K562 (cell line): Measurements from ENCODE around the gene DSC1. TPM values are rescaled to one million over a fixed set of nuclear protein-coding genes. Genes with fewer than 3 reads are reported as not detected.

Source experiments
- ATAC-seq: fragments of 200-7000 bp; cut with Tn5 transposase; 3 replicates; pipeline ENCODE4 v1.9.1; 2020; ENCODE audit warnings: moderate library complexity
- BruUV-seq: library from RNA; stranded (reverse); fragments of 400-500 nt; replicated peaks from 2 replicates; lab custom pipeline; 2021; lab: Mats Ljungman, UMichigan
- CTCF ChIA-PET: fragments of 300-600 bp; formaldehyde crosslinking; extraction: SDS; loops from one replicate; lab custom pipeline; 2021; ENCODE audit warnings: low intra/inter-chr PET ratio; lab: Yijun Ruan, JAX
- POLR2A ChIA-PET: fragments of 300-600, 350-650 bp; sonication (Branson Sonifier 250); formaldehyde crosslinking; extraction: SDS; loops from one replicate; lab custom pipeline; 2021; ENCODE audit warnings: antibody characterized with exemption, inconsistent platforms; lab: Yijun Ruan, JAX
- DNase-seq, 4 experiments: peaks; one replicate each; pipeline versions ENCODE4 v3.0.0 to v3.0.0-alpha.2; 2011 to 2018; ENCODE audit warnings: low spot score in 3 of 4, mixed read lengths in 3 of 4; ENCODE audit errors: extremely low read depth in 1 of 4
- FAIRE-seq: peaks from 2 replicates; lab custom pipeline; 2011; peaks lifted over from hg19 to GRCh38; lab: Jason Lieb, UNC
- H2AFZ ChIP-seq: 2 replicates; pipeline ENCODE4 v1.6.0; 2011; ENCODE audit warnings: low read depth, low read length, control low read depth, inconsistent platforms
- H3K27ac ChIP-seq: fragments of 200-600 bp; 3 replicates; pipeline ENCODE4 v1.8.0; 2011; ENCODE audit warnings: low read depth, mild to moderate bottlenecking, control low read depth, inconsistent platforms, low read length, moderate library complexity, mixed read lengths; ENCODE audit errors: extremely low read depth
- H3K27me3 ChIP-seq, 2 experiments: fragments of 300-600 bp in 1 of 2; 2 replicates in 1 of 2; 3 replicates in 1 of 2; pipeline versions ENCODE4 v1.6.0 to v1.8.0; 2011; ENCODE audit warnings: inconsistent platforms in 2 of 2, low read length in 2 of 2, mild to moderate bottlenecking in 1 of 2, mixed read lengths in 1 of 2, moderate library complexity in 1 of 2; ENCODE audit not compliant: control insufficient read depth in 2 of 2, insufficient read depth in 2 of 2
- H3K36me3 ChIP-seq: fragments of 300-600 bp; 3 replicates; pipeline ENCODE4 v1.8.0; 2011; ENCODE audit warnings: mild to moderate bottlenecking, low read length, inconsistent platforms; ENCODE audit not compliant: control insufficient read depth, insufficient read depth
- H3K4me1 ChIP-seq, 2 experiments: fragments of 200-600 bp in 1 of 2; replicated peaks in 1 of 2; 2 replicates in 1 of 2; 3 replicates in 1 of 2; pipeline versions ENCODE4 v1.5.1 to v1.8.0; 2011; ENCODE audit warnings: inconsistent platforms in 2 of 2, low read length in 2 of 2, mild to moderate bottlenecking in 1 of 2, mixed read lengths in 1 of 2, moderate library complexity in 1 of 2; ENCODE audit not compliant: control insufficient read depth in 2 of 2, insufficient read depth in 2 of 2
- H3K4me2 ChIP-seq: 2 replicates; pipeline ENCODE4 v1.6.1; 2011; ENCODE audit warnings: low read length, control low read depth, inconsistent platforms, mixed read lengths; ENCODE audit not compliant: insufficient read depth
- H3K4me3 ChIP-seq: fragments of 200-600 bp; sonication (generic), shearing (Covaris generic); 2 replicates; pipeline ENCODE4 v1.5.1; 2016; ENCODE audit warnings: control low read depth, inconsistent platforms
- H3K79me2 ChIP-seq: fragments of 200-600 bp; 3 replicates; pipeline ENCODE4 v1.8.0; 2011; ENCODE audit warnings: low read length, inconsistent platforms; ENCODE audit not compliant: control insufficient read depth, insufficient read depth
- H3K9ac ChIP-seq, 2 experiments: 2 replicates each; pipeline versions ENCODE4 v1.6.0 to v1.6.1; 2011; ENCODE audit warnings: low read depth in 2 of 2, low read length in 2 of 2, control low read depth in 1 of 2, inconsistent platforms in 1 of 2, mild to moderate bottlenecking in 1 of 2, mixed read lengths in 1 of 2; ENCODE audit not compliant: insufficient read depth in 1 of 2
- H3K9me1 ChIP-seq: one replicate; pipeline ENCODE4 v1.6.0; 2011; ENCODE audit warnings: inconsistent platforms, mild to moderate bottlenecking, low read length, moderate library complexity; ENCODE audit not compliant: control insufficient read depth, insufficient read depth
- H3K9me3 ChIP-seq: replicated peaks from 2 replicates; pipeline ENCODE4 v1.5.1; 2011; ENCODE audit warnings: low read depth, low read length, inconsistent platforms; ENCODE audit not compliant: control insufficient read depth, insufficient read depth
- H4K20me1 ChIP-seq: replicated peaks from 2 replicates; pipeline ENCODE4 v1.6.1; 2011; ENCODE audit warnings: low read length, inconsistent platforms, mixed read lengths; ENCODE audit not compliant: control insufficient read depth, insufficient read depth
- BRF1 ChIP-seq: IDR thresholded peaks from 3 replicates; pipeline ENCODE4 v1.6.1; 2011; ENCODE audit warnings: borderline replicate concordance, mild to moderate bottlenecking; ENCODE audit not compliant: insufficient read length; ENCODE audit errors: extremely low read depth
- CEBPB ChIP-seq: fragments of 450-650 bp; IDR thresholded peaks from 2 replicates; pipeline ENCODE4 v1.6.1; 2016; ENCODE audit warnings: missing genetic modification characterization, missing compliant biosample characterization
- CHD7 ChIP-seq: fragments of 200-600 bp; sonication (generic); IDR thresholded peaks from one replicate; pipeline ENCODE4 v1.6.1; 2012; ENCODE audit warnings: mild to moderate bottlenecking, low read depth, low read length, inconsistent platforms
- TAL1 ChIP-seq: fragments of 450-650 bp; IDR thresholded peaks from 2 replicates; pipeline ENCODE4 v1.6.1; 2016; ENCODE audit warnings: mild to moderate bottlenecking
- ZNF778 ChIP-seq: fragments of 450-650 bp; formaldehyde crosslinking; IDR thresholded peaks from 2 replicates; pipeline ENCODE4 v1.4.0; 2020; ENCODE audit warnings: mild to moderate bottlenecking, moderate library complexity
- WGBS: fragments of 100-300 bp; shearing (Covaris generic); methylation state at CpG from one replicate; pipeline ENCODE4 v1.1.6; 2016; ENCODE audit warnings: low coverage, mixed read lengths; ENCODE audit not compliant: insufficient coverage; ENCODE audit errors: missing lambda C conversion rate; 5-methylcytosine and 5-hydroxymethylcytosine counted together
- in situ Hi-C: fragments of 300-500 bp; cut with MboI; formaldehyde crosslinking; loops from 4 replicates; pipeline ENCODE4 v1.15.0; 2018; ENCODE audit warnings: inconsistent platforms, mixed read lengths
- intact Hi-C: fragments of 100-400 bp; cut with micrococcal nuclease; formaldehyde crosslinking; loops from 2 replicates; pipeline ENCODE4 v1.14.2; 2022
- polyA plus RNA-seq, 8 experiments: library from polyadenylated mRNA; depleted of rRNA in 4 of 8; stranded (reverse) in 5 of 8; unstranded in 3 of 8; fragments of >200 nt; fragmentation: Nextera tagmentation in 2 of 8; fragmentation: Illumina TruSeq in 1 of 8; extraction: Ambion mirVana in 2 of 8; extraction: Trizol in 1 of 8; gene quantifications; 2 replicates each; pipeline versions ENCODE4 v1.2.1 to v1.2.3, GENCODE V29; 2011 to 2014; ENCODE audit warnings: inconsistent platforms in 1 of 8, missing spikeins in 1 of 8
- total RNA-seq, 7 experiments: library from RNA; depleted of rRNA in 6 of 7; stranded (reverse); fragments of >200 nt in 6 of 7; fragmentation: Illumina TruSeq in 2 of 7; extraction: Trizol in 2 of 7; gene quantifications; 2 replicates each; pipeline versions ENCODE4 v1.2.1 to v1.2.3, GENCODE V29; 2011 to 2021; ENCODE audit warnings: low replicate concordance in 1 of 7
- TF ChIP-seq, protein P1 (sequence below), 3 experiments: fragments of 200-800 bp in 1 of 3; fragments of 250-450 bp in 1 of 3; fragments of 450-650 bp in 1 of 3; sonication (Bioruptor Pico) in 1 of 3; sonication (Bioruptor generic) in 1 of 3; formaldehyde crosslinking in 1 of 3; IDR thresholded peaks; 2 replicates each; pipeline versions ENCODE4 v1.6.1 to v1.8.0; 2016 to 2022; ENCODE audit warnings: mild to moderate bottlenecking in 2 of 3, missing genetic modification characterization in 2 of 3, missing compliant biosample characterization in 1 of 3, moderate library complexity in 1 of 3

DSC1 gene
- total and polyA plus RNA-seq, 9 of the 15 experiments (the other 6 are each of a cell fraction or from before 2014, with no cell fraction given), result 0.04 to 0.07 (median 0.05) TPM; not detected in 4

DNA sequence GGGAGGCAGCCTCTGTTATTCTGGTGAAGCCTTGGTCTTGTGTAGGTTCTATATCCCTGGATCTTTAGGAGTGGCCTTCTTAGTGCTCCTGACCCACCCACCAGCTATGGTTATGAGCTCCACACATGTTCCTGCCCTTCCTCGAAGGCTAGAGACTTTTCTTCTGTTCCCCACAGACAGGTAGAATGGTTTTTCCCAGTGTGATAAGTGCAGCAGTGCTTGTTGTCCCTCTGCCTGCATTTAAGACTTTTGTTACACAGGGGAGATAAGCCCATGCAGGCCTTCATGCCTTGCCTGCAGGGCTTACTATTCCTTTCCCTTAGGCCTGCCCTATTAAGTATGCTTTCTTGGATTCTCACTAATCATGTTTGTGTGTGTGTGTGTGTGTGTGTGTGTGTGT lies 48.4 kb upstream of the DSC1 start:
- intact Hi-C loops, result no loop called here
- in situ Hi-C loops, result no loop called here
- WGBS, result 5% methylated on average over 1 of the region's 1 CpG
- Histone ChIP-seq H3K4me1 (peaks cover 2 to 4% of the 10 kb centered on the region in 2 experiments; a peak in 2 of 5 replicates), H2AFZ (no peak overlapping the region), H4K20me1 (no peaks in the 10 kb centered on the region), H3K27ac (no peak overlapping the region), H3K9ac (no peak overlapping the region), H3K36me3 (no peaks in the 10 kb centered on the region), H3K4me3 (no peak overlapping the region), H3K27me3 (no peaks in the 10 kb centered on the region), H3K9me1 (no peaks in the 10 kb centered on the region), H3K9me3 (no peaks in the 10 kb centered on the region), H3K4me2 (no peak overlapping the region), H3K79me2 (no peaks in the 10 kb centered on the region)
- DNase-seq, result no peak
- FAIRE-seq, result no peak
- BruUV-seq, result no TSS peak
- ATAC-seq, result no peak
- POLR2A ChIA-PET, result interaction anchor here (0.6 kb wide), 1 partner anchor 219 kb away, joined by 3 read pairs; no protein-coding TSS in a partner anchor
- CTCF ChIA-PET, result no interaction called here
- TF ChIP-seq CEBPB (tag) (no peak), BRF1 (no peak), ZNF778 (CRISPR knock-in tag) (no peak), CHD7 (no peak), TAL1 (no peak)
- TF ChIP-seq, protein P1, sequence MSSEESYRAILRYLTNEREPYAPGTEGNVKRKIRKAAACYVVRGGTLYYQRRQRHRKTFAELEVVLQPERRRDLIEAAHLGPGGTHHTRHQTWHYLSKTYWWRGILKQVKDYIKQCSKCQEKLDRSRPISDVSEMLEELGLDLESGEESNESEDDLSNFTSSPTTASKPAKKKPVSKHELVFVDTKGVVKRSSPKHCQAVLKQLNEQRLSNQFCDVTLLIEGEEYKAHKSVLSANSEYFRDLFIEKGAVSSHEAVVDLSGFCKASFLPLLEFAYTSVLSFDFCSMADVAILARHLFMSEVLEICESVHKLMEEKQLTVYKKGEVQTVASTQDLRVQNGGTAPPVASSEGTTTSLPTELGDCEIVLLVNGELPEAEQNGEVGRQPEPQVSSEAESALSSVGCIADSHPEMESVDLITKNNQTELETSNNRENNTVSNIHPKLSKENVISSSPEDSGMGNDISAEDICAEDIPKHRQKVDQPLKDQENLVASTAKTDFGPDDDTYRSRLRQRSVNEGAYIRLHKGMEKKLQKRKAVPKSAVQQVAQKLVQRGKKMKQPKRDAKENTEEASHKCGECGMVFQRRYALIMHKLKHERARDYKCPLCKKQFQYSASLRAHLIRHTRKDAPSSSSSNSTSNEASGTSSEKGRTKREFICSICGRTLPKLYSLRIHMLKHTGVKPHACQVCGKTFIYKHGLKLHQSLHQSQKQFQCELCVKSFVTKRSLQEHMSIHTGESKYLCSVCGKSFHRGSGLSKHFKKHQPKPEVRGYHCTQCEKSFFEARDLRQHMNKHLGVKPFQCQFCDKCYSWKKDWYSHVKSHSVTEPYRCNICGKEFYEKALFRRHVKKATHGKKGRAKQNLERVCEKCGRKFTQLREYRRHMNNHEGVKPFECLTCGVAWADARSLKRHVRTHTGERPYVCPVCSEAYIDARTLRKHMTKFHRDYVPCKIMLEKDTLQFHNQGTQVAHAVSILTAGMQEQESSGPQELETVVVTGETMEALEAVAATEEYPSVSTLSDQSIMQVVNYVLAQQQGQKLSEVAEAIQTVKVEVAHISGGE (CRISPR knock-in tag; IDR thresholded peaks at IDR 0.05), result no peak
